IgD-negative memory B cell (primary cell): ENCODE measurements around the gene LDLRAD4. TPM values are rescaled to one million over a fixed set of nuclear protein-coding genes. Genes with fewer than 3 reads are reported as not detected.
"Not testable (repeated sequence)": the region's sequence is repeated elsewhere in the genome, so short reads cannot be mapped to it uniquely, and the experiment has no call there.

Experiments used
- H3K27ac Mint-ChIP-seq, 3 donors: one replicate each; pipeline ENCODE4 v1.8.0; 2020 to 2022; ENCODE audit warnings: mild to moderate bottlenecking in 3 of 3, mixed read lengths in 3 of 3, moderate library complexity in 1 of 3
- H3K27me3 Mint-ChIP-seq: one replicate; pipeline ENCODE4 v1.8.0; 2021; ENCODE audit warnings: mixed read lengths
- H3K36me3 Mint-ChIP-seq: one replicate; pipeline ENCODE4 v1.8.0; 2020; ENCODE audit warnings: mild to moderate bottlenecking, mixed read lengths
- H3K4me1 Mint-ChIP-seq, 3 donors: one replicate each; pipeline ENCODE4 v1.8.0; 2020 to 2022; ENCODE audit warnings: mixed read lengths in 3 of 3, mild to moderate bottlenecking in 1 of 3
- H3K4me3 Mint-ChIP-seq, 4 donors: one replicate each; pipeline ENCODE4 v1.8.0; 2020 to 2022; ENCODE audit warnings: mild to moderate bottlenecking in 4 of 4, mixed read lengths in 4 of 4, moderate library complexity in 3 of 4
- H3K9me3 Mint-ChIP-seq, 3 donors: one replicate each; pipeline ENCODE4 v1.8.0; 2020 to 2021; ENCODE audit warnings: mixed read lengths in 3 of 3, mild to moderate bottlenecking in 1 of 3
- polyA plus RNA-seq: library from polyadenylated mRNA; unstranded; fragments of 300-500 nt; fragmentation: Illumina TruSeq; gene quantifications from one replicate; pipeline ENCODE4 v1.2.3, GENCODE V29; 2021

LDLRAD4 gene
- polyA plus RNA-seq, 1 donor from 2014 or later: 5.1 TPM

- H3K27me3 Mint-ChIP-seq: no peaks in the 10 kb centered on the region
- H3K4me3 Mint-ChIP-seq: peak overlapping the region in 1 of 4 donors; percentile 91
- H3K27ac Mint-ChIP-seq: peak overlapping the region in 1 of 3 donors; percentile 25
- H3K4me1 Mint-ChIP-seq: peaks cover 15 to 31% (median 31%) of the 10 kb centered on the region in 3 donors
- H3K36me3 Mint-ChIP-seq: peaks cover 2% of the 10 kb centered on the region
- H3K9me3 Mint-ChIP-seq: peaks cover 2 to 7% (median 3%) of the 10 kb centered on the region in 3 donors
Observed at GRCh38 chr18:13463526-13464210, 245.1 kb downstream of the LDLRAD4 start.

DNA sequence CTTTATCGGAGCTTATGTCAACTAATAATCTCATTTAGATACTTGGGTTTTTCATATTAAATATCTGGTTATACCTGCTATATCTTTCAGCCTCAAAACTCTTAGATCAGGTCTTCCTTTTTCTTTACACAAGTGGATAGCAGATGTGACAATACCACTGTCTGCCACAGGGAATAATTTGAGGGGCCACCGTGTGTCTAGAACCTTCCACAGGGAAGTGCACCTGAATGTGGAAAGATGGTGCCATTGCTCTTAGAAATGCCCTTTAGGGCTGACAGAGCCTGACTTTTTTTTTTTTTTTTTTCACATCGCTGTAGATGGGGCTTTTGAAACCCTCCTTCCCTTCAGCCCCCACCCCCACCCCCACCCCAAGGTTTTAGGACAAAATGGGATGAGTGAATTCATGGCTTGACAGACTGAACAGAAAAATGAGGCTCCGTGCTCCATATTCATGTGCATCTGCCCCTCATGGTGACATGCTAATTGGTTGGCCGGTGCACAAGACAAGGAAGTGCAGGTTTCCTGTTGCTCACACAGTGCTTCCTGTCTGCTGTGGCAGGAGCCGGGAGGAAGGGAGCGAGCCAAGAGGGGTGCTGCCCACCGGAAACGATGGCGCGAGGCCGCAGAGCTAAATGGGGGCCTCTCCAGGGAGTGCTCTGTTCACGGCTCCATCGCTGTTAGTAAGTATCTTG lies 246.0 kb downstream of the LDLRAD4 start:
- H3K4me3 Mint-ChIP-seq: peak overlapping the region; percentile 91 to 95 (median 93)
- H3K9me3 Mint-ChIP-seq: peaks cover 2 to 7% (median 3%) of the 10 kb centered on the region in 3 donors
- peak overlapping the region; percentile 37 to 90 (median 87) for H3K27ac Mint-ChIP-seq
- H3K36me3 Mint-ChIP-seq: peaks cover 2% of the 10 kb centered on the region
- no peaks in the 10 kb centered on the region for H3K27me3 Mint-ChIP-seq
- H3K4me1 Mint-ChIP-seq: peaks cover 15 to 31% (median 31%) of the 10 kb centered on the region in 3 donors

DNA sequence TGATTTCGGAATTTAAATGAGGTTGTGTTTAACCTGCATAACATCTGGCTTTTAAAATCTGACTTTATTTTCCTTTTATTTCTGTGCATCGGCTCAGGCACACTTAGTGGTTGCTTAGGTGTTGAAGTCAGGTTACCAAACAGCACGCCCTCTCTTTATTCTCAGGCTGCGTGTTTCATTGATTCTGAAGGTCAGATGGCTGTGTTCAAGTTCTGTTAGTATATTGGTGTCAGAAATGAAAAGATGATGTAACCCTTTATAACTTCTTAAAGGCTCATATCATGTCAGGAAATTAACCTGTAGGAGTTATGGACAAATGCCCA lies 246.5 kb downstream of the LDLRAD4 start:
- Mint-ChIP-seq H3K4me3 (peak overlapping the region; percentile 91 to 95 (median 93)), H3K27me3 (no peaks in the 10 kb centered on the region), H3K4me1 (peaks cover 15 to 31% (median 31%) of the 10 kb centered on the region in 3 donors), H3K27ac (peak overlapping the region; percentile 37 to 90 (median 87)), H3K9me3 (peaks cover 2 to 7% (median 3%) of the 10 kb centered on the region in 3 donors), H3K36me3 (peaks cover 2% of the 10 kb centered on the region)

DNA sequence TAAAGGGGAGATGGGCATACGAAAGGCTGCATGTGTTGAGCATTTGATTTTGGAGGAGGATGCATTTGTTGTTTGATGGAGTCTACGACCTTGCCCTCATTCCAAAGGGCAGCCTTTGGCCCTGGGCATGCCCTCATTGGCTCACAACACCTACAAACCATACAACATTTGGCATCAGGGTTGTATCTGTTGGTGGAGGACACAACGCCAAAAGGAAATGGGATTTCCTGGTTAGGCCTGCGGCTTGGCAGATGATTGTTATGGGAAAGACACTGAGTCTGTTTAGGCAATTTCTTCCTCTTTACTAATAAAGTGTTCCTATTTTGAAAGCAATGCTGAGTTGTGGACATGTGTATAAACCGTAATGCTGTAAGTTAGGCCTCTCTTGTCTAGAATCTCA lies 246.9 kb downstream of the LDLRAD4 start:
- Mint-ChIP-seq H3K36me3 (peaks cover 2% of the 10 kb centered on the region), H3K27ac (peak overlapping the region; percentile 6 to 90 (median 37)), H3K4me3 (peak overlapping the region; percentile 91 to 95 (median 93)), H3K4me1 (peaks cover 15 to 31% (median 31%) of the 10 kb centered on the region in 3 donors), H3K27me3 (no peaks in the 10 kb centered on the region), H3K9me3 (peaks cover 2 to 3% (median 3%) of the 10 kb centered on the region in 3 donors)

GRCh38 chr18:13470516-13471197 lies 252.1 kb downstream of the LDLRAD4 start:
- Mint-ChIP-seq H3K4me1 (peaks cover 2 to 9% (median 7%) of the 10 kb centered on the region in 3 donors), H3K27me3 (no peaks in the 10 kb centered on the region), H3K4me3 (no peak overlapping the region), H3K9me3 (peaks cover 0 to 3% (median 0%) of the 10 kb centered on the region in 3 donors), H3K27ac (no peak overlapping the region), H3K36me3 (peaks cover 3% of the 10 kb centered on the region)

DNA sequence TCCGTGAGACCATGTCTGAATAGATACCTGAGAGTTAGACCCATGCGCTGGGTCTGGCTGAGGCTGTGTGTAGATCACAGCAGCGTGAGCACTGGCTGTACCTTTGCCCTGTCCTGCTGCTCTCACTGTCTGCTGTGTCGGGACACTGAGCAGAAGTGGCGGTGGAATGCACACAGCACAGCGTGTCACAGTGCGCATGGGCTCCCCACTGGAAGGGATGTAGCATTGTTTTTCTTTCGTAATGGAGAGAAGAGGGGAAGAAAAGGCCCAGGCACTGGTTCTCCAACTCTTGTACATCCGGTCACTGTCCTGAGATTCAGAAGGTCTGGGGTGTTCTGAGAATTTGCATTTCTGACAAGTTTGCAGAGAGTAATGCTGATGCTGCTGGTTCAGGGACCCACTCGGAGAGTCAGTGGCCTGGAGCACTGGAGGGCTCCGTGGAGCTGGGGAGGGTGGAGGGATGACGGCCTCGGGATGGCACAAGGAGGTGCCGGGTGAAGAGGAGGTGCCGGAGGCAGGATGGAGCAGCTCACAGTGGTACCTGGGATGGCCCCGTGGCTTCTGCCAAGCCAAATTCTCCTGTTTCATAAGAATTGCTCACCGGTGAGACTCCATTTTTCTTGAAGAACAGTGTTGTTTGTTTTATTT lies 252.8 kb downstream of the LDLRAD4 start:
- H3K9me3 Mint-ChIP-seq: peaks cover 0 to 3% (median 0%) of the 10 kb centered on the region in 3 donors
- H3K36me3 Mint-ChIP-seq: peaks cover 3% of the 10 kb centered on the region
- H3K4me1 Mint-ChIP-seq: peaks cover 0 to 6% (median 3%) of the 10 kb centered on the region in 3 donors
- H3K27ac Mint-ChIP-seq: no peak overlapping the region
- H3K4me3 Mint-ChIP-seq: no peak overlapping the region
- H3K27me3 Mint-ChIP-seq: no peaks in the 10 kb centered on the region

- Mint-ChIP-seq H3K4me1 (peaks cover 0 to 3% (median 0%) of the 10 kb centered on the region in 3 donors), H3K27me3 (no peaks in the 10 kb centered on the region), H3K9me3 (peaks cover 0 to 3% (median 0%) of the 10 kb centered on the region in 3 donors), H3K36me3 (peaks cover 3% of the 10 kb centered on the region), H3K27ac (no peak overlapping the region), H3K4me3 (peak overlapping the region in 1 of 4 donors; percentile 33)
Observed at GRCh38 chr18:13471971-13472628, 253.5 kb downstream of the LDLRAD4 start.

- Mint-ChIP-seq H3K9me3 (no peaks in the 10 kb centered on the region), H3K27ac (no peak overlapping the region), H3K4me3 (no peak overlapping the region), H3K36me3 (peaks cover 3% of the 10 kb centered on the region), H3K4me1 (peaks cover 0 to 3% (median 0%) of the 10 kb centered on the region in 3 donors), H3K27me3 (no peaks in the 10 kb centered on the region)
Observed at GRCh38 chr18:13473751-13474150, 255.2 kb downstream of the LDLRAD4 start.

GRCh38 chr18:13474336-13474735 lies 255.8 kb downstream of the LDLRAD4 start:
- Mint-ChIP-seq H3K36me3 (peaks cover 4% of the 10 kb centered on the region), H3K9me3 (no peaks in the 10 kb centered on the region), H3K4me1 (peaks cover 0 to 3% (median 0%) of the 10 kb centered on the region in 3 donors), H3K4me3 (no peak overlapping the region), H3K27me3 (no peaks in the 10 kb centered on the region), H3K27ac (no peak overlapping the region)

DNA sequence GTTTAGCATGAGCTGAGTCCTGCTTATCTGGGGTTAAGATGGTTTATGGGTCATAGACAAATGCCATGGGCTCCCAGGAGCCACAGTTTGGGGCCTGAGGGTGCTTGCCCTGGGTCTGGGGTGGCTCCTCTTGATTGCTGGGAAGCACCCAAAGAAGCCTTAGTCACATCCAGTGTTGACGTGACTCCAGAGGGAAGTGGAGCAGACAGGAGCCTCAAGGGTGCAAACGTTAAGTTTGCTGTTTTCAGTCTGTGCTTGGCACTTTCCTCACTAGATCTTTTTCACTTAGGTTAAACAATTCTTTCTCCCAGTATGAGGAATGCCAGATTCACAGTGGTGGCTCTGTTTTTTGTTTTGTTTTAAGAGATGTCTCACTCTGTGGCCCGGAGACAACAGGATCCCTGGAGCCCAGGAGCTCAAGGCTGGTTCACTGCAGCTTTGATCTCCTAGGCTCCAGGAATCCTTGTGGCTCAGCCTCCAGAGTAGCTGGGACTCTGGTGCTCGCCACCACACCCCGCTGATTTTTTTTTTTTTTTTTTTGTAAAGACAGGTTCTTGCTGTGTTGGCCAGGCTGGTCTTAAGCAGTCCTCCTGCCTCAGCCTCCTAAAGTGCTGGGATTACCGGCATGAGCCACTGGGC lies 256.5 kb downstream of the LDLRAD4 start:
- Mint-ChIP-seq H3K4me3 (no peak overlapping the region), H3K27ac (no peak overlapping the region), H3K36me3 (peaks cover 4% of the 10 kb centered on the region), H3K27me3 (no peaks in the 10 kb centered on the region), H3K9me3 (no peaks in the 10 kb centered on the region), H3K4me1 (peaks cover 0 to 3% (median 0%) of the 10 kb centered on the region in 3 donors)

GRCh38 chr18:13476312-13476711 lies 257.8 kb downstream of the LDLRAD4 start:
- not testable (repeated sequence) for H3K36me3 Mint-ChIP-seq, H3K27ac Mint-ChIP-seq, H3K9me3 Mint-ChIP-seq, H3K4me1 Mint-ChIP-seq, H3K4me3 Mint-ChIP-seq, H3K27me3 Mint-ChIP-seq

DNA sequence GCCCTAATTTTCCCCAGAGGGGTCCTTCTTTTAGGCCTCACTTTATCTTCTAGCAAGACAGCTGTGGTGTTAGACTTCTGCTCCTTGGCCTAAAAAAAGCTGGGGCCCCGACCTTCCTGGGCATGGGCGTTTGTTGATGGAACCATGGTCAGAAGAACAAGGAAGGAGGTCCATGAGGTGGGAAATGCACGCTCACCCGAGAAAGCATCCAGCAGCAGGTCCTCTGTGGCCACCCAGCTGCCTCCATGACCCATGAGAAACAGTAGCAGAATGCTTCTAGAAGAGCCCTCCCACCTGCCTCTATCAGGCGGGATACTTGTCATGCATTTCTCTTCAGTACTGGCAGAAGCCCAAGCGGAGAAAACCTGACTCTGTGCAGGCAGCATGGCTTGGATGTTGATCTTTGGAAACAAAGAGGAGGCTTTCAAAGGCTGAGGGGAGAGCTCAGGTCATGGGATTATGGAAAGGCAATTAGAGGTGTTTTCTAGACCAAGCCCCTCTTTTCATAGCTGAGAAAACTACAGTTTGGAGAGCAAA lies 258.7 kb downstream of the LDLRAD4 start:
- Mint-ChIP-seq H3K27ac (no peak overlapping the region), H3K9me3 (no peaks in the 10 kb centered on the region), H3K36me3 (peaks cover 4% of the 10 kb centered on the region), H3K27me3 (no peaks in the 10 kb centered on the region), H3K4me3 (no peak overlapping the region), H3K4me1 (peaks cover 2 to 12% (median 11%) of the 10 kb centered on the region in 3 donors)

DNA sequence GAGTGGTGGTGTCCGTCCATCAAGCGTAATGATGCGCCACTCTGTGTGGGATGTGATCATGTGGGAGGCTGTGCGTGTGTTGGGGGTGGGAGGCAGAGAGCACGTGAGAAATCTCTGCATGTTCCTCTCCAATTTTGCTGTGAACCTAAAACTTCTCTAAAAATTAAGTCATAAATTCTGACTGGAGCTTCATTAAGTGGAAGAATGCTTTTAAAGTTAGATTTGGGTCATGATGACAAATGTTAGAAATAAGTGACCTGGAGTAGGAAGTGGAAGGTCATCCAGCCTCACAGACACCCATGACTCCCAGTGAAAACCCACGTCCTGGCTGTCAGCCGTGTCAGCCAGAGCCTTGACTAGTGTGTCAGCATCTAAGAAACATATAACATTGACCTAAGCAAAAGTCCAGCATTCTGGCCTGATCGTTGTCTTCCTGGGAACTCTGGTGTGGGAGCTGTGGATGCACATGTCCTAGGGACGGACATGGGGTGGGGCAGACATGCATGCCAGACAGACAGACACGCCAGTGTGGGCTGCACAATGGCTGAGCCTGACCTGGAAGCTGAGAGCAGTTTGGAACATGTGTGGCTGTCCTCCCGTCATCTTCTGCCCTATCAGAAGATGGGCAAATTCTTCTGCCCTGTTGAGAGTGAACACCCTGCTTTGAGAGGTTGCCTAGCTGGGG lies 262.2 kb downstream of the LDLRAD4 start:
- Mint-ChIP-seq H3K4me3 (no peak overlapping the region), H3K27me3 (no peaks in the 10 kb centered on the region), H3K9me3 (no peaks in the 10 kb centered on the region), H3K27ac (peak overlapping the region in 1 of 3 donors; percentile 5), H3K36me3 (peaks cover 6% of the 10 kb centered on the region), H3K4me1 (peaks cover 6 to 15% (median 11%) of the 10 kb centered on the region in 3 donors)
